RWPE1 (cell line): ENCODE results near the gene RASAL2.
A peak's percentile ranks its signal among the peaks of the same experiment; 100 is the strongest.

Source experiments
- CTCF ChIA-PET: fragments of 350-600 bp; sonication (Branson Sonifier 250); formaldehyde crosslinking; extraction: SDS; loops from one replicate; lab custom pipeline; 2021; lab: Yijun Ruan, JAX
- POLR2A ChIA-PET: fragments of 400-600 bp; formaldehyde crosslinking; extraction: SDS; loops from one replicate; lab custom pipeline; 2020; ENCODE audit warnings: antibody characterized with exemption; ENCODE audit not compliant: low non-redundant PET; lab: Yijun Ruan, JAX
- DNase-seq: peaks from one replicate; pipeline ENCODE4 v3.0.0; 2012; ENCODE audit warnings: low spot score
- H3K27ac ChIP-seq: fragments of 450-650 bp; 2 replicates; pipeline ENCODE4 v1.5.1; 2017
- CTCF ChIP-seq: fragments of 450-650 bp; conservative IDR thresholded peaks from 2 replicates; pipeline ENCODE4 v1.5.1; 2017; ENCODE audit warnings: low read depth, mild to moderate bottlenecking

RASAL2 gene

GRCh38 chr1:178165196-178165595 is 71.3 kb downstream of the RASAL2 start:
- POLR2A ChIA-PET: interaction anchor here (0.6 kb wide), 1 partner anchor 32 kb away, joined by 7 read pairs; no protein-coding TSS in a partner anchor
- CTCF ChIA-PET: no interaction called here
- TF ChIP-seq CTCF: no peak
- DNase-seq: no peak
- H3K27ac ChIP-seq: no peak overlapping the region

- ChIA-PET POLR2A (no interaction called here), CTCF (no interaction called here)
- no peak for DNase-seq
- H3K27ac ChIP-seq: no peak overlapping the region
- TF ChIP-seq CTCF: no peak
Measured at GRCh38 chr1:178166429-178167024, 72.6 kb downstream of the RASAL2 start.

DNA sequence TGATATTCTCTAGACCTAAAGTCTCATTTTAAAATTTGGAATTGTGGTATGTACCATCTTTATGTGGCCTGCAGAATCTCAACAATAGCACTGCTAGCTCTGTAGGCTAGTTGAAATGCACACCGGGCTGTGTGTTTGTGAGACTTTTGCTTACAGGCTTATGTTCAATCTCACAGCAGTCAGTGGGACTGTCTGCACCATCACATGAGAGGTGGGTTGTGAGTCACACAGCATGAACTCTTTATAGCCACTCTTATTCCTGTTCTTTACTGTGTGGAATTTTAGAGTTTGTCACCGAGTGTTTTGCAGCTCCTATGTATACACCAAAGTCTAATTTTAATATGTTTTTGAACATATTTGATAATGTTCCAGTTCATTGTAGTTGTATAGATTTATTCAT is 74.6 kb downstream of the RASAL2 start:
- no peak overlapping the region for H3K27ac ChIP-seq
- TF ChIP-seq CTCF: no peak
- no peak for DNase-seq
- ChIA-PET CTCF (interaction anchor here (0.6 to 1.1 kb wide), 2 partner anchors 75 to 314 kb away, joined by 3 read pairs; partner anchors contain the start of gene RASAL2), POLR2A (no interaction called here)

DNA sequence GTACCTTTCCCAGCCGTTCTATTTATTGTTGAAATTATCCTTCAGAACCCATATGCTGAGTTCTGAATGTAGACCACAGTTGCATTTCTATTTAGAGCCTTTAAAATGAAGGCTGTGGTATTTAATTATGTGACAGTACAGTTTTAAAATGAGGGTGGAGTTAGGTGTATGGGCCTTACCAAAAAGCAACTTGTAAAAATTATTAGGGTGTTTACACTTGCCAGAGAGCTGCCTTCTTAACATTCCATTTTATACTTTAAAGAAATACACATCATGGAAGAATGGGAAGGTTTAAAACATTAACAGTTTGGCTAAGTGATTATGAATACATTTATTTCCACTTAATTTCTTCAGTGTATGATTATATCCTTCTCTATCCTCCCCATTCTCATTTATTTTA is 75.7 kb downstream of the RASAL2 start:
- no peak for DNase-seq
- H3K27ac ChIP-seq: no peak overlapping the region
- TF ChIP-seq CTCF: no peak
- CTCF ChIA-PET: no interaction called here
- POLR2A ChIA-PET: no interaction called here

DNA sequence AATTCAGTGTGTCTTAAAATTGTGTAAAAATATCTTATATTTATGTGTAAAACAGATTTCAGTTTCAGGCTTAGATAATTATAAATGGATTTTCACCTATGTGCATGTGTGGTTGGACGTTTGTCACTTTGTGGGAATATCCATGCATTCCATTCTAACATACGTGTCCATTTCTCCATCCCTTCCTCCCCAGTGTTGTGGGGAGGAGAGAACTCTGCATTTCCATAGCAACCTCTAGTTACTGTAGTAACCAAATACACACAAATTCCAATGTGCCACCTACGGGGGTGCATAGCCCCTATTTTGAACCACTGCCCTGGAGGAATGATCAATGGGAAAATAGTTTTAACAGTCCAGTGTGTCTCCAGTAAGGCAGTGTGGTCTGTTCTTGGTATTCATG is 79.0 kb downstream of the RASAL2 start:
- CTCF ChIA-PET: interaction anchor here (0.6 kb wide), 1 partner anchor 1966 kb away, joined by 6 read pairs; no protein-coding TSS in a partner anchor
- POLR2A ChIA-PET: no interaction called here
- peak; percentile 25 for DNase-seq
- no peak overlapping the region for H3K27ac ChIP-seq
- no peak for TF ChIP-seq CTCF

GRCh38 chr1:178174539-178174938 is 80.6 kb downstream of the RASAL2 start:
- no peak for DNase-seq
- no peak overlapping the region for H3K27ac ChIP-seq
- POLR2A ChIA-PET: no interaction called here
- CTCF ChIA-PET: no interaction called here
- no peak for TF ChIP-seq CTCF
